ENCODE data around the gene NGRN.
"Not testable (repeated sequence)": the region's sequence is repeated elsewhere in the genome, so short reads cannot be mapped to it uniquely, and the experiment has no call there.

The NGRN gene

GRCh38 chr15:90266061-90266431, 574 bp downstream of the NGRN start:
- in situ Hi-C loops (cut with MboI; ENCODE audit: low sequenced_read_pairs, unreplicated experiment) = no loop called here
- no peak for TF ChIP-seq CTCF (IDR thresholded peaks at IDR 0.05; ENCODE audit: borderline replicate concordance, control extremely low read depth, extremely low read depth, insufficient read depth, missing control alignments)
- DNase-seq (ENCODE audit: low spot score) = peak; percentile 35

DNA sequence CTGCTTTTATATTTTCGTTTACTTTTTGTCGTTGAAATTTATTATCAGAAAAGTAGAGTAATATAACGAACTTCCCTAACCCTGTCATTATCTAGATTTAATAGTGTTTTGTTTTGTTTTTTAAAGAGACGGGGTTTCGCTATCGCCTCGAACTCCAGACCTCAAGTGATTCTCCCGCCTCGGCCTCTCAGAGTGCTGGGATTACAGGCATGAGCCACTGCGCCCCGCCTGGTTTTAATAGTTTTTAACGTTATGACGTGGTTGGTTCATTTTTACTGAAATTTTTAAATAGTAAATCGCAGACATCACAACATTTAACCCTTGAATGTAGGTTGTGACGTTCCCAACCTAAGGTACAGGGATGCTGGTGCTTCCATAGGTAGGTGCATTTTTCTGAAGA, 1.0 kb downstream of the NGRN start:
- in situ Hi-C loops (cut with MboI; ENCODE audit: low sequenced_read_pairs, unreplicated experiment) = no loop called here
- DNase-seq (ENCODE audit: low spot score) = no peak
- no peak for TF ChIP-seq CTCF (IDR thresholded peaks at IDR 0.05; ENCODE audit: borderline replicate concordance, control extremely low read depth, extremely low read depth, insufficient read depth, missing control alignments)

- no peak for TF ChIP-seq CTCF (IDR thresholded peaks at IDR 0.05; ENCODE audit: borderline replicate concordance, control extremely low read depth, extremely low read depth, insufficient read depth, missing control alignments)
- no peak for DNase-seq (ENCODE audit: low spot score)
- in situ Hi-C loops (cut with MboI; ENCODE audit: low sequenced_read_pairs, unreplicated experiment) = no loop called here
Measured at GRCh38 chr15:90268415-90268814, 2.9 kb downstream of the NGRN start.

DNA sequence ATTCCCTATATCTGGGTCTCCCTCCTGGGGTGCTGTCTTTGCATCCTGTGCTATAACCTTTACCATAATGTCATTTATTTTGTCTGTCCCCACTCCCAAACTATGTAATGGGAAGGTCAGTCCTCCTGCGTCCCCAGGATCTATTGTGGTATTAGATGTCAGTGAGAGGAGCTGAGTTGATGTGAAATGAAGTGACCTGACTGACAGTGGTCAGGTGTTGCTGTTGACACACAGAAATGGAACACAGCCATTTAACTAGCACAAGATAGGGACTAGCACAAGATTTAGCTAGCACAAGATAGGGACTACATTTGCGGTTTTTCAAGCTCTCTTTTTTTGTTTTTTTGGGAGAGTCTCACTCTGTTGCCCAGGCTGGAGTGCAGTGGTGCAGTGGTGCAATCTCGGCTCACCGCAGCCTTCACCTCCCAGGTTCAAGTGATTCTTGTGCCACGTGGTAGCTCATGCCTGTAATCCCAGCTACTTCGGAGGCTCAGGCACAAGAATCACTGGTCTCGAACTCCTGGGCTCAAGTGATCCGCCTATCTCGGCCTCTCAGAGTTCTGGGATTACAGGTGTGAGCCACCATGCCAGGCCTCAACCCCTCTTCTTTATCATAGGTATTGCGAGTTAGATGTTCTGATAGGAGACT, 5.2 kb downstream of the NGRN start:
- no peak for TF ChIP-seq CTCF (IDR thresholded peaks at IDR 0.05; ENCODE audit: borderline replicate concordance, control extremely low read depth, extremely low read depth, insufficient read depth, missing control alignments)
- in situ Hi-C loops (cut with MboI; ENCODE audit: low sequenced_read_pairs, unreplicated experiment) = no loop called here
- DNase-seq (ENCODE audit: low spot score) = no peak

DNA sequence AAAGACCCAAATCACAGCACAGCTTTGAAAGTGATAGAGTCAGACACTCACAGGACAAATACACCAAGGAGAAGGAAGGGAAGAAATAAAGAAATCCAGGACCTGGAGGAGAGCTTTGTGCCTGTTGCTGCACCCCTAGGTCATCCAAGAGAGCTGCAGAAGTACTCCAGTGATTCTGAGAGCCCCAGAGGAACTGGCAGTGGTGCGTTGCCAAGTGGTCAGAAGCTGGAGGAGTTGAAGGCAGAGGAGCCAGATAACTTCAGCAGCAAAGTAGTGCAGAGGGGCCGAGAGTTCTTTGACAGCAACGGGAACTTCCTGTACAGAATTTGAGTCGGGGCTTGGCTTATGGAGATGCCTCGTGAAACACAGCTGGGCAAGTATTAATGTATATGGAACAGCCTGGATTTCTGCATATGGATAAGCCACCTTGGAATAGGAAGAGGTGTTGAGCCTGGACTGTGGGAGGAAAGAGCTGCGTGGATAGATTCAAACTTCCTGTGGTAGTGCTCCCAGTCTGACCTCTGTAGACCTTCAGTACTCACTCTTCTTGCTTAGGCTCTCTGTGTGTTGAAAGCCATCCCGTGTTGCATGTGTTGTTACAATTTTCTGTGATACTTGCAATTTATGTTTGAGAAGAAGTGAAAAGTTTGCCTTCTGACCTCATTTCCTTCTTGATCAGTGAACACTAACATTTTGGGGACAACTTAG, 6.1 kb downstream of the NGRN start:
- in situ Hi-C loops (cut with MboI; ENCODE audit: low sequenced_read_pairs, unreplicated experiment) = no loop called here
- TF ChIP-seq CTCF (IDR thresholded peaks at IDR 0.05; ENCODE audit: borderline replicate concordance, control extremely low read depth, extremely low read depth, insufficient read depth, missing control alignments) = no peak
- no peak for DNase-seq (ENCODE audit: low spot score)

DNA sequence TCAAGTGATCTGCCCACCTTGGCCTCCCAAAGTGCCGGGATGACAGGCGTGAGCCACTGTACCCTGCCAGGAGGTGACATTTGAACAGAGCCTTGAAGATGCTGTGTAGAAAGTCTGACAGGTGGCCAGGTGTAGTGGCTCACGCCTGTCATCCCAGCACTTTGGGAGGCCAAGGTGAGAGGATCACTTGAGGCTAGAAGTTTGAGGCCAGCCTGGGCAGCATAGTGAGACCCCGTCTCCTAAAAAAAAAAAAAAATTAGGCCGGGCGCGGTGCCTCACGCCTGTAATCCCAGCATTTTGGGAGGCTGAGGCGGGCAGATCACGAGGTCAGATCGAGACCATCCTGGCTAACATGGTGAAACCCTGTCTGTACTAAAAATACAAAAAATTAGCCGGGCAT, 13.0 kb downstream of the NGRN start:
- DNase-seq (ENCODE audit: low spot score); in situ Hi-C loops (cut with MboI; ENCODE audit: low sequenced_read_pairs, unreplicated experiment): not testable (repeated sequence)

DNA sequence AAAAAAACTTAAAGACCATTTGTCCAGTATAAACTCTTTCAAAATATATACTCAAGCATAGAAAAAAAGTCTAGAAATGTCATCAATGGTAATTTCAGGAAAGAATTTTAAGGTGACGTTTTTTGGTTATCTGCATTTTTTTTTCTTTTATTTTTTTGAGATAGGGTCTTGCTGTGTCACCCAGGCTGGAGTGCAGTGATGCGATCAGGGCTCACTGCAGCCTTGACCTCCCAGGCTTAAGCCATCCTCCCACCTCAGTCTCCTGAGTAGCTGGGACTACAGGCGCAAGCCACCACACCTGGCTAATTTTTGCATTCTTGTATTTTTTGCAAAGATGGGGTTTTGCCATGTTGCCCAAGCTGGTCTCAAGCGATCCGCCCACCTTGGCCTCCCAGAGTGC, 15.3 kb downstream of the NGRN start:
- DNase-seq (ENCODE audit: low spot score); in situ Hi-C loops (cut with MboI; ENCODE audit: low sequenced_read_pairs, unreplicated experiment): not testable (repeated sequence)

DNA sequence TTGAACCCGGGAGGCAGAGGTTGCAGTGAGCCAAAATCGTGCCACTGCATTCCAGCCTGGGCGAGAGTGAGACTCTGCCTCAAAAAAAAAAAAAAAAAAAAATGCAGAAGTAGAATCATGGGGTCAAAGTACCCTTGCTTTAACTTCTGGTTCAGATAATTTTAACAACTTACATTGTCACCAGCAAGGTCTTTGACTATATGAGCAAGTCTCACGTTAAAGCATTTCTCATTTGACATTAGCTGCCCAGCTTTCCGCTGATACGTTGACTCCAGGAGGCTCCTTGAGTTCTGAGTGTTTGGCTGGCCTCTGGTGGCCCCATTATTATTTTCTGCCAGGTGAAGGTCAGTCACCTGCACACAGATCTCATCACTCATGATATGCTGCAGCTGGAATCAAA, 16.2 kb downstream of the NGRN start:
- DNase-seq (ENCODE audit: low spot score); in situ Hi-C loops (cut with MboI; ENCODE audit: low sequenced_read_pairs, unreplicated experiment): not testable (repeated sequence)

Measured in GM13976 (cell line).